Measurements from ENCODE around the gene ADRA2C.

DNA sequence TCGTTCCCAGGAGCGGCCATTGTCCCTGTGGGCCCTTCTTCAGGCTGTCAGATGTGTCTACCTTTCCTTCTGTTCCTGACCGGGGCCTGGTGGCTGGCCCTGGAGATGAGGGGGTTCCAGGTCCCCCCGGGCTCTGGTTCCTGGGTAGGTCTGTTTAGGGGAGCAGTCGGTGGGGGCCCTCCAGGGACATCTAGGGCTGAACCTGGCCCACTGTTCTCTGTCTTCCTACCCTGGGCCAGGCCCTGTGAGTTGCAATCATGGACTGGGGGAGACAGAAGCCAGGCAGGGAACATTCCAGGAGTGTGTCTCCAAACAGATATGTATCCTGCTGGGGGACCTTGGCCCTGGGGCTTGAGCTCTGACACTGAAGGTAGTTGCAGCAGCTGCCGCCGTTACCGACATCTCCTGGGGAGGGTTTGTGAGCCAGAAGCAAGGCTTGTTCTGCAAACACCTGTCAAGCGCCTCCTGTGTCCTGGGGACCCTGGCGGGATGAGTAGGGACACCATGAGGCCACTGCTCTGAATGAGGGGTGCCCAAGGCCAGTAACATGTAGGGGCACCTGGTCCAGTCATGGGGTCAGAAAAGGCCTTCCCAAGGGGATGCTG, 49.5 kb upstream of the ADRA2C start:
- TF ChIP-seq, protein P1, sequence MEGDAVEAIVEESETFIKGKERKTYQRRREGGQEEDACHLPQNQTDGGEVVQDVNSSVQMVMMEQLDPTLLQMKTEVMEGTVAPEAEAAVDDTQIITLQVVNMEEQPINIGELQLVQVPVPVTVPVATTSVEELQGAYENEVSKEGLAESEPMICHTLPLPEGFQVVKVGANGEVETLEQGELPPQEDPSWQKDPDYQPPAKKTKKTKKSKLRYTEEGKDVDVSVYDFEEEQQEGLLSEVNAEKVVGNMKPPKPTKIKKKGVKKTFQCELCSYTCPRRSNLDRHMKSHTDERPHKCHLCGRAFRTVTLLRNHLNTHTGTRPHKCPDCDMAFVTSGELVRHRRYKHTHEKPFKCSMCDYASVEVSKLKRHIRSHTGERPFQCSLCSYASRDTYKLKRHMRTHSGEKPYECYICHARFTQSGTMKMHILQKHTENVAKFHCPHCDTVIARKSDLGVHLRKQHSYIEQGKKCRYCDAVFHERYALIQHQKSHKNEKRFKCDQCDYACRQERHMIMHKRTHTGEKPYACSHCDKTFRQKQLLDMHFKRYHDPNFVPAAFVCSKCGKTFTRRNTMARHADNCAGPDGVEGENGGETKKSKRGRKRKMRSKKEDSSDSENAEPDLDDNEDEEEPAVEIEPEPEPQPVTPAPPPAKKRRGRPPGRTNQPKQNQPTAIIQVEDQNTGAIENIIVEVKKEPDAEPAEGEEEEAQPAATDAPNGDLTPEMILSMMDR (conservative IDR thresholded peaks at IDR 0.05; ENCODE audit: low read length), result no peak
- no peak for TF ChIP-seq EZH2phosphoT487 (IDR thresholded peaks at IDR 0.05; ENCODE audit: borderline replicate concordance, low read depth, low read length)

Measured in OCI-LY7 (cell line).